NCI-H2196 (cell line): ENCODE measurements around the gene OTP.

ENCODE experiments used
- DNase-seq: peaks from one replicate; lab custom pipeline; 2025; ENCODE audit not compliant: unreplicated experiment; lab: John Stamatoyannopoulos, UW

Gene OTP

GRCh38 chr5:77640589-77641396 is 2.3 kb upstream of the OTP start:
- no peak for DNase-seq

- DNase-seq, result no peak
Observed at GRCh38 chr5:77638763-77639671, 504 bp upstream of the OTP start.

GRCh38 chr5:77637170-77637997 is 1.1 kb downstream of the OTP start:
- DNase-seq, result no peak

GRCh38 chr5:77636641-77637169 is 1.8 kb downstream of the OTP start:
- DNase-seq, result no peak

- no peak for DNase-seq
Observed at GRCh38 chr5:77635917-77636640, 2.4 kb downstream of the OTP start.

GRCh38 chr5:77635067-77635916 is 3.2 kb downstream of the OTP start:
- DNase-seq, result no peak

GRCh38 chr5:77633709-77634108 is 4.8 kb downstream of the OTP start:
- no peak for DNase-seq

- DNase-seq, result no peak
Observed at GRCh38 chr5:77633207-77633675, 5.3 kb downstream of the OTP start.

- no peak for DNase-seq
Observed at GRCh38 chr5:77632526-77633206, 5.8 kb downstream of the OTP start.

GRCh38 chr5:77630114-77630680 is 8.3 kb downstream of the OTP start:
- peak; percentile 90 for DNase-seq

- peak; percentile 62 for DNase-seq
Observed at GRCh38 chr5:77629509-77630113, 8.9 kb downstream of the OTP start.

- peak; percentile 54 for DNase-seq
Observed at GRCh38 chr5:77628840-77629508, 9.5 kb downstream of the OTP start.

- DNase-seq, result no peak
Observed at GRCh38 chr5:77627869-77628674, 10.4 kb downstream of the OTP start.

GRCh38 chr5:77623203-77623740 is 15.2 kb downstream of the OTP start:
- no peak for DNase-seq

- DNase-seq, result no peak
Observed at GRCh38 chr5:77621440-77621839, 17.1 kb downstream of the OTP start.

GRCh38 chr5:77620405-77620804 is 18.1 kb downstream of the OTP start:
- DNase-seq, result peak; percentile 63
